CD4-positive, alpha-beta T cell treated with Interleukin-17A for 1 hour (primary cell): ENCODE data around the gene HPS1.
"Not testable (repeated sequence)": the region's sequence is repeated elsewhere in the genome, so short reads cannot be mapped to it uniquely, and the experiment has no call there.

Experiments
- DNase-seq: peaks from one replicate; pipeline ENCODE4 v3.0.0-alpha.2; 2020

The HPS1 gene

GRCh38 chr10:98384531-98385133 is 62.1 kb downstream of the HPS1 start:
- DNase-seq, result no peak

DNA sequence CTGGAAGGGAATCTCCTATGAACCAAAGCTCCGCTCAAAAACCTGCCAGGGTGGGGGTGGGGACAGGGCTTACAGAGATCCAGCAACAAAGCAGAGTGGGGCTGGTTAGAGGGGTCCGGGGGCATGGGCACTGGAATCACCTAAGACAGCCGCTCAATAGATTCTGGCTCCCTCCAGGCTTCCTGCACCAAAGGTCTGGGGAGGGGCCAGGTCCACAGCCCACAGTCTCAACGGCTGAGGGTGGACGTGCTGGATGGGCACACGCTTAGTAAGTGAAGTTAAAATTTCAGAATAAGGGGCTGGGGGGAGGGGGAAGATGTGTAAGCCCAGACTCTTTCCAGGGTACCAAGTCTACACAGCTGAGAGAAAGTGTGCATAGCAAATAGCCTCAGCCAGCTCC is 62.9 kb downstream of the HPS1 start:
- DNase-seq, result no peak

DNA sequence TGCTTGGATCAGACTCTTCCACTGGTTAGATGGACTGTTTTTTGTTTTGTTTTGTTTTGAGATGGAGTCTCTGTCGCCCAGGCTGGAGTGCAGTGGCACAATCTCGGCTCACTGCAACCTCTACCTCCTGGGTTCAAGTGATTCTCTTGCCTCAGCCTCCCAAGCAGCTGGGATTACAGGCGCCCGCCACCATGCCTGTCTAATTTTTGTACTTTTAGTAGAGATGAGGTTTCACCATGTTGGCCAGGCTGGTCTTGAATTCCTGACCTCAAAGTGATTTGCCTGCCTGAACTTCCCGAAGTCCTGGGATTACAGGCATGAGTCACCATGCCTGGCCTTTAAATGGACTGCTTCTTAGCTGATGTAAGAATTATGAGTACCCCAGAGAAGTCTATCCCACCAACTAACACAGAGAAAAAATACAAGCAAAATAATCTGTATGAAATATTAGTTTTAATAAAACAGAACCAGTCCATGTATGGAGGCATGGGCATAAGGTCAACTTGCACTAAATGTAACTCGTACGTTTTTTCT is 63.5 kb downstream of the HPS1 start:
- not testable (repeated sequence) for DNase-seq

GRCh38 chr10:98382691-98383101 is 64.0 kb downstream of the HPS1 start:
- no peak for DNase-seq

DNA sequence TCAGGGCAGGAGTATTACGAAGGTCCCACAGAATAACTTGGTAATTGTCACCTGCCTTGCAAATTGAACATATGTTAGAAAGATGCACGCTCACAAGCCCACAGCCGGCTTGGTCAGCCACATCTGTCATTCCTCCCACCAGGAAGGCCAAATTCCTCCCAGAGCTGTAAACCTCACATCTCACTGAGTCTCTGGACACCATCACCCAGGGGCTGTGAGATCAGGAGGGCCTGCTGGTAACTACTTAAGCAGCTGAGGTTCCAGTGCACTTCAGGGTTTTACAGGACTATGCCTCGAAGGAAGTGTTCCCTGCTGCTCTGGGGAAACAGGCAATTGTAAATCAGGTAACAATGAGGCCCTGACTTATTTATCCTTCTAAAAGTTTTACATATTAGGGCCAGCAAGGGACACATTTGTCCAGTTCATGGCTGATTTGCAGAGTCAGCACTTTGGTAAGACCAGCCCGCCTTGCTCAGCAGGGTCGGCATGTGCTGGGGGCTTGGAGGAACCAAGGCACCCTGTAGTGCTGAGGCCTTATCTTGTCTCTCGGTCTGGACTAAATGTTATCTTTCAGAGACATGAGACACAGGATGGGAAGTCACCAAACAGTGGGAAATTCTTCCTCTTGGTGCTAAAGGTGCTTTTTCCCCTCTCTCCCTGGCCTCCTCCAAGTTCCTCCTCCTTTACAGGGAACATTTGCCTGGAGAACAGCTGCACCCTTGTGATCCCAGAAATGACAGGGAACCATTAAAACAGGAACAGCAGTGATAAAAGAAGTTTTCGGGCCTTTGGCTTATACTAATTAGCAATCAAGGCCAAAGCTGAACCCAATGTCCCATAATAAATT is 66.0 kb downstream of the HPS1 start:
- DNase-seq, result no peak

- no peak for DNase-seq
Observed at GRCh38 chr10:98378722-98379121, 68.0 kb downstream of the HPS1 start.

- no peak for DNase-seq
Observed at GRCh38 chr10:98377536-98377935, 69.2 kb downstream of the HPS1 start.

DNA sequence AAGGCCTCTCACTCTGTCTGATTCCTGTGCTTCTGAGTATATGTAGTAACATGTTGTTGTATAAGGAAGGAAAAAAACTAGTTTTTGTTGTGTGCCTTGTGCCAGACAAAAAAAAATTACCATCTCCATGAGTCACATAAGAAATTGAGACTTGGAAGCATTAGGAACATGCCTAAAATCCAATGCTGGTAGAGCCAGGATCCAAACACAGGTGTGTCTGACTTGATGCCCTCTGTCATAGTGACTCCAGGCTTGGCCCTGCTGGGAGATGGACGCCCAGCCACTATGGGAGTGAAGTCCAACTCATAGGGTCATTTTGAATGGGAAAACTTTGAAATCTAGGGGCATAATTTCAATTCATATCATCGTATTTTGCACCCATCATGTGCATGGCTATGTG is 69.7 kb downstream of the HPS1 start:
- DNase-seq, result no peak

GRCh38 chr10:98376485-98376884 is 70.2 kb downstream of the HPS1 start:
- no peak for DNase-seq

GRCh38 chr10:98374217-98374985 is 72.3 kb downstream of the HPS1 start:
- DNase-seq, result no peak

- DNase-seq, result no peak
Observed at GRCh38 chr10:98373260-98374040, 73.3 kb downstream of the HPS1 start.

DNA sequence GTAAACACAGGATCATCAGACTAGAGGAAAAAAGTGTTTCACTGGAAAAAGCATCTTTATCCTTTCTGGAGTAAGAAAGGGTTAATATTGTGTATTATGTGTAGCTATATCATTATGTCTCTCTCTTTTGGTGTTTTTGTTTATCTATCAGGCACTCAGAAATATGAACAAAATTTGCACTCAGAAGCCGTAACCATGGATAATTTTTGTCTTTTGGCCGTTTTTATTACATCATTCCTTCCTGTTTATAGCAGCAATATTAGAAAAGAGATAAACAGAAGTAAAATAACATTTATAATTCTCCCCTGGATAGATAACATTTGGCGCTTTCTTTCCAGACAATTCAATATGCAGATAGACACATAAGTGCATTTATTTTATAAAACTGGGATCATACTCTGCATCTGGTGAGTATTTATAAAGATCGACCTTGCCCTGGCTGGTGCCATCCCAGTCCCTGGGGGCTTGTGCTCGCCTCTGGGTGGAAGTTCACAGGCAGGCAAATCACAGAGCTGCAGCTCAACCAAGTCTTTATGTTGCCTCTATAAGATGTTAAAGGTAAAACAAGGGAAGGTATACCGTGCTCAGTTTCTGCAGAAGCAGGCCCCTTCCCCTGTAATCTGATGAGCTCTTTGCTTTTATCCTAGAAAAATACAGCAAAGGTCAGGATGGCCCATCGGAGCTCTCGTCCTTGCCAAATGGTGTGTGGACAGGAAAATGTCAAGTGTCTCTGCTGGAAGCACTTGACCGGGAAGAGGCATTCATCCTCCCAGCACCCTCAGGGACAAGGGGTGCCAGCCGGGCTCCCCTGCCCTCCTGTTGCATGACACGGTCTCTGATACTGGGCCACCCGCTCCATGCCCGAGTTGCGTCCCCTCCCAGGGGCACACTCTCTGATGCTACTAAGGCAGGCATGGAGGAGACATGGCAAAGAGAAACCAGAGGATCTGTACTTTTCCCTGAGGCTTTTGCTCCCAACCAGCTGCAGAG is 75.6 kb downstream of the HPS1 start:
- DNase-seq, result no peak

DNA sequence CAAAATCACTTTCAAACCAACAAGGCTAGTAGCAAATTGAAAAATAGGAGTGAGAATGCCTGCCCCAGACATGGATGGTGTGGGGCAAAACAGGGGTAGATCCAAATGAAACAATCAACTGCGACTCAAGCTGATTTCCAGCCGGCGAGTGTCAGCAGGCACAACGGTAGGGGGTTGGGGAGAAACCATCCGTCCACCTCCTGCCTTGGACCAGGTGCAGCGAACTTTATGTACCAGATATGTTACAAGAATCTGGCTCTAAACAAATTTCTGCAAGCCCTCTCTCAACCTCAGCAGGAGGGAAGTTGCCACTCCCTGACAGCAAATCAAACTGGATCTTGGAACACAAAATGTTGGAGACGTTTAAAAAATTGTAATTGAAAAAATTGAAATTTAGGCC is 76.9 kb downstream of the HPS1 start:
- no peak for DNase-seq

DNA sequence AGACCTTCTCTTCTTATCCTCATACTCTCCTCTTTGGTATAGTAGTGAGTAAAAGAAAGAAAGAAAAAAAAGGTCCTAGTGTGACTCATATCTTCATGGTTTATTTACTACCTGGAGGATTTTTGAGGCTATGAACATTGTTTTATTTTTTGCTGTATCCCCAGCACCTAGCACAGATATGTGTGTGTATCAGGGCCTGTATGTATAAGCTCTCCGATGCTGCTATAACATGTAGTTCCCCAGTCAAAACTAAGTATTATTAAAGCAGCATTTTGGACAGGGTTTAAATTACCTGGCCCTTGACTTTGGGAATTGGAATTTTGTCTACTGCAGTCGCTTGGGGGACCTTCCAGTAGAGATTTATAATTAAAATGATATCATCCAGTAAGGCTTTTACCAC is 78.1 kb downstream of the HPS1 start:
- DNase-seq, result no peak

DNA sequence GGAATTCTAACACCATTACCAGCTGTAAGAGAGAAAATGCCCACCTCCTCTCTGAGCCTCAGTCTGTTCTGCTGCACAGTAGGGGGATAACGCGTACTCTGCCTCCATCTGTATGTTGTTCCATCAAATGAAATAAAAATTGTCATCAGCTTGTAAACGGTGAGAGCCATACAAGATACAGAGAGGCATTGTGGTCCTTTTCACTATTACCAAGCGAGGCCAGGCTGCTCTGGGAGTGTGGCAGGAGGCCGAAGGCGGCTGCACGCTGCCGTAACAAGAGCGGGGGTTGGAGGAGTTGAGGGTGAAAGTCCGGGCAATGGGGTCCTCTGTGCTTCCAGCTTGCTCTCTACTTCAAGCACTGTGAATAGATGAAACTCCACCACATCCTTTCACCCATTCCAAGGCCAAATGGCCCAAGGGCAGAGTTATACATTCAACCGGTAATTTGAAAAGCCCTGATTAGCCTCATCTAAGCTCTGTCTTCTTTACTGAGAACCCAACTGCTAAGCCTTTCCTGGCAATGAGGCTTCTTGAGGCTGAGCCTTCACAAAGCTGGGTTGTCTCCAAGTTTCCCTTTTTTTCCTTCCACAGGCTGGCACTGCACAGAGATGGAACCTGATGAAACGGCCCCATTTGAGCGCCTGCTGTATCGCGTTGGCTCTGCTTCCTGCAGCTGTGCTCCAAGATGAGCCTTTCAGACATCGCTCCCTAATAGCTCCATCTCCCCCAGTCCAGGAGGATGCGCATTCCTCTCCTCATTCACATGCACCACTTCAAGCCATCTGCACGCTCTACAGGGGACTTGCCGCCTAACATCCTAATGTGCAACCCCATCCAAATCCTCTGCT is 78.9 kb downstream of the HPS1 start:
- no peak for DNase-seq
